GOT3 (cell line): Measurements from ENCODE around the gene ZNF326.
"Not testable (repeated sequence)": the region's sequence is repeated elsewhere in the genome, so short reads cannot be mapped to it uniquely, and the experiment has no call there.

Source experiments
- DNase-seq: peaks from one replicate; lab custom pipeline; 2025; ENCODE audit warnings: mixed read lengths; lab: John Stamatoyannopoulos, UW

Gene ZNF326

GRCh38 chr1:89998306-89998705 lies 3.4 kb downstream of the ZNF326 start:
- no peak for DNase-seq

GRCh38 chr1:89999208-89999607 lies 4.3 kb downstream of the ZNF326 start:
- no peak for DNase-seq

GRCh38 chr1:89999628-90000027 lies 4.7 kb downstream of the ZNF326 start:
- DNase-seq = no peak

- no peak for DNase-seq
These were observed 6.2 kb downstream of the ZNF326 start for GRCh38 chr1:90000934-90001676.

GRCh38 chr1:90007979-90008404 lies 13.1 kb downstream of the ZNF326 start:
- DNase-seq = no peak

GRCh38 chr1:90012300-90012699 lies 17.4 kb downstream of the ZNF326 start:
- no peak for DNase-seq

GRCh38 chr1:90023691-90024090 lies 28.8 kb downstream of the ZNF326 start:
- DNase-seq = no peak

- no peak for DNase-seq
These were observed 32.4 kb downstream of the ZNF326 start for GRCh38 chr1:90027281-90027680.

- DNase-seq = no peak
These were observed 44.7 kb downstream of the ZNF326 start for GRCh38 chr1:90039652-90040051.

- no peak for DNase-seq
These were observed 48.7 kb downstream of the ZNF326 start for GRCh38 chr1:90043586-90043985.

- no peak for DNase-seq
These were observed 49.4 kb downstream of the ZNF326 start for GRCh38 chr1:90044346-90044745.

GRCh38 chr1:90045853-90046563 lies 51.1 kb downstream of the ZNF326 start:
- no peak for DNase-seq

- no peak for DNase-seq
These were observed 51.7 kb downstream of the ZNF326 start for GRCh38 chr1:90046635-90047034.

- no peak for DNase-seq
These were observed 53.1 kb downstream of the ZNF326 start for GRCh38 chr1:90048043-90048442.

- DNase-seq = not testable (repeated sequence)
These were observed 68.1 kb downstream of the ZNF326 start for GRCh38 chr1:90062700-90063643.

GRCh38 chr1:90064109-90064508 lies 69.2 kb downstream of the ZNF326 start:
- DNase-seq = not testable (repeated sequence)

GRCh38 chr1:90067194-90067931 lies 72.5 kb downstream of the ZNF326 start:
- no peak for DNase-seq

- no peak for DNase-seq
These were observed 73.8 kb downstream of the ZNF326 start for GRCh38 chr1:90068611-90069280.

GRCh38 chr1:90074137-90074536 lies 79.2 kb downstream of the ZNF326 start:
- no peak for DNase-seq

- DNase-seq = no peak
These were observed 79.7 kb downstream of the ZNF326 start for GRCh38 chr1:90074566-90074965.

GRCh38 chr1:90074970-90075391 lies 80.1 kb downstream of the ZNF326 start:
- no peak for DNase-seq
